ENCODE measurements around the gene PRCC. TPM values are rescaled to one million over a fixed set of nuclear protein-coding genes. Genes with fewer than 3 reads are reported as not detected.

Gene PRCC
- polyA plus RNA-seq, 3 donors: 26.7 to 37.1 (median 29.6) TPM

GRCh38 chr1:156775799-156776198, 8.5 kb downstream of the PRCC start:
- intact Hi-C loops (cut with micrococcal nuclease): no loop called here
- Histone ChIP-seq H3K4me1 (ENCODE audit: control insufficient read depth in 1 of 2, insufficient read depth in 2 of 2, low read length in 2 of 2) (peaks cover 0 to 5% of the 10 kb centered on the region in 2 donors), H2AFZ (ENCODE audit: insufficient read depth, low read depth, low read length, poor library complexity, severe bottlenecking) (no peak overlapping the region), H3K4me3 (replicated peaks in 1 of 3; ENCODE audit: low read depth in 2 of 3, low read length in 3 of 3) (no peak overlapping the region), H3K36me3 (replicated peaks in 1 of 2; ENCODE audit: control insufficient read depth in 1 of 2, insufficient read depth in 2 of 2, low read length in 2 of 2) (peaks cover 15 to 47% of the 10 kb centered on the region in 2 donors), H3K9ac (ENCODE audit: insufficient read depth, low read length, poor library complexity, severe bottlenecking) (no peak overlapping the region), H3K79me2 (ENCODE audit: insufficient read depth, low read length) (peaks cover 89% of the 10 kb centered on the region), H3K4me2 (replicated peaks; ENCODE audit: extremely low read depth, low read length, poor library complexity, severe bottlenecking) (no peak overlapping the region), H3K27ac (ENCODE audit: low read depth in 1 of 2, low read length in 2 of 2) (no peak overlapping the region), H3K27me3 (ENCODE audit: control insufficient read depth in 2 of 2, insufficient read depth in 2 of 2, low read length in 2 of 2) (no peaks in the 10 kb centered on the region), H4K20me1 (ENCODE audit: insufficient read depth, low read length) (peaks cover 86% of the 10 kb centered on the region), H3K9me3 (replicated peaks in 1 of 2; ENCODE audit: control insufficient read depth in 1 of 2, insufficient read depth in 1 of 2, low read length in 2 of 2) (no peaks in the 10 kb centered on the region)
- H3K4me1 Mint-ChIP-seq: peaks cover 17% of the 10 kb centered on the region
- 100% methylated on average over 1 of the region's 5 CpGs for WGBS (ENCODE audit: insufficient coverage)
- H3K27ac Mint-ChIP-seq: peak overlapping the region in 4 of 7 donors; percentile 2 to 20 (median 8)
- DNase-seq: no peak
- no peak overlapping the region for H3K4me3 Mint-ChIP-seq
- peaks cover 33 to 36% of the 10 kb centered on the region in 2 donors for H3K36me3 Mint-ChIP-seq
- peaks cover 0 to under 1% (median 0%) of the 10 kb centered on the region in 7 donors for H3K9me3 Mint-ChIP-seq
- TF ChIP-seq, protein P1, sequence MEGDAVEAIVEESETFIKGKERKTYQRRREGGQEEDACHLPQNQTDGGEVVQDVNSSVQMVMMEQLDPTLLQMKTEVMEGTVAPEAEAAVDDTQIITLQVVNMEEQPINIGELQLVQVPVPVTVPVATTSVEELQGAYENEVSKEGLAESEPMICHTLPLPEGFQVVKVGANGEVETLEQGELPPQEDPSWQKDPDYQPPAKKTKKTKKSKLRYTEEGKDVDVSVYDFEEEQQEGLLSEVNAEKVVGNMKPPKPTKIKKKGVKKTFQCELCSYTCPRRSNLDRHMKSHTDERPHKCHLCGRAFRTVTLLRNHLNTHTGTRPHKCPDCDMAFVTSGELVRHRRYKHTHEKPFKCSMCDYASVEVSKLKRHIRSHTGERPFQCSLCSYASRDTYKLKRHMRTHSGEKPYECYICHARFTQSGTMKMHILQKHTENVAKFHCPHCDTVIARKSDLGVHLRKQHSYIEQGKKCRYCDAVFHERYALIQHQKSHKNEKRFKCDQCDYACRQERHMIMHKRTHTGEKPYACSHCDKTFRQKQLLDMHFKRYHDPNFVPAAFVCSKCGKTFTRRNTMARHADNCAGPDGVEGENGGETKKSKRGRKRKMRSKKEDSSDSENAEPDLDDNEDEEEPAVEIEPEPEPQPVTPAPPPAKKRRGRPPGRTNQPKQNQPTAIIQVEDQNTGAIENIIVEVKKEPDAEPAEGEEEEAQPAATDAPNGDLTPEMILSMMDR (IDR thresholded peaks at IDR 0.05): no peak
- no peaks in the 10 kb centered on the region for H3K27me3 Mint-ChIP-seq (ENCODE audit: low read depth in 3 of 3)

- no peak for DNase-seq
- TF ChIP-seq, protein P1 (IDR thresholded peaks at IDR 0.05): no peak
- Mint-ChIP-seq H3K4me1 (peaks cover 11% of the 10 kb centered on the region), H3K27me3 (ENCODE audit: low read depth in 3 of 3) (no peaks in the 10 kb centered on the region), H3K36me3 (peaks cover 35 to 40% of the 10 kb centered on the region in 2 donors), H3K27ac (peak overlapping the region in 2 of 7 donors; percentile 0 to 58), H3K4me3 (no peak overlapping the region), H3K9me3 (peaks cover 0 to 3% (median 0%) of the 10 kb centered on the region in 7 donors)
- H3K9me3 ChIP-seq (replicated peaks in 1 of 2; ENCODE audit: control insufficient read depth in 1 of 2, insufficient read depth in 1 of 2, low read length in 2 of 2): no peaks in the 10 kb centered on the region
- WGBS (ENCODE audit: insufficient coverage): 51% methylated on average over 2 of the region's 4 CpGs
- H4K20me1 ChIP-seq (ENCODE audit: insufficient read depth, low read length): peaks cover 89% of the 10 kb centered on the region
- H3K9ac ChIP-seq (ENCODE audit: insufficient read depth, low read length, poor library complexity, severe bottlenecking): no peak overlapping the region
- no peaks in the 10 kb centered on the region for H3K4me1 ChIP-seq (ENCODE audit: control insufficient read depth in 1 of 2, insufficient read depth in 2 of 2, low read length in 2 of 2)
- no peak overlapping the region for H2AFZ ChIP-seq (ENCODE audit: insufficient read depth, low read depth, low read length, poor library complexity, severe bottlenecking)
- peak overlapping the region in 1 of 2 donors; percentile 26 for H3K27ac ChIP-seq (ENCODE audit: low read depth in 1 of 2, low read length in 2 of 2)
- H3K79me2 ChIP-seq (ENCODE audit: insufficient read depth, low read length): peaks cover 88% of the 10 kb centered on the region
- H3K36me3 ChIP-seq (replicated peaks in 1 of 2; ENCODE audit: control insufficient read depth in 1 of 2, insufficient read depth in 2 of 2, low read length in 2 of 2): peaks cover 12 to 51% of the 10 kb centered on the region in 2 donors
- no peaks in the 10 kb centered on the region for H3K27me3 ChIP-seq (ENCODE audit: control insufficient read depth in 2 of 2, insufficient read depth in 2 of 2, low read length in 2 of 2)
- intact Hi-C loops (cut with micrococcal nuclease): no loop called here
- no peak overlapping the region for H3K4me3 ChIP-seq (replicated peaks in 1 of 3; ENCODE audit: low read depth in 2 of 3, low read length in 3 of 3)
- H3K4me2 ChIP-seq (replicated peaks; ENCODE audit: extremely low read depth, low read length, poor library complexity, severe bottlenecking): no peak overlapping the region
Measured at GRCh38 chr1:156776942-156777341, 9.6 kb downstream of the PRCC start.
